HG03442 (cell line): ENCODE data around the gene TESPA1.
"Not testable (repeated sequence)": the region's sequence is repeated elsewhere in the genome, so short reads cannot be mapped to it uniquely, and the experiment has no call there.

ENCODE experiments used
- ATAC-seq: cut with Tn5 transposase; IDR thresholded peaks from one replicate; pipeline ENCODE4 v1.9.1; 2021; ENCODE audit warnings: mild to moderate bottlenecking, moderate library complexity; ENCODE audit not compliant: unreplicated experiment

The TESPA1 gene

DNA sequence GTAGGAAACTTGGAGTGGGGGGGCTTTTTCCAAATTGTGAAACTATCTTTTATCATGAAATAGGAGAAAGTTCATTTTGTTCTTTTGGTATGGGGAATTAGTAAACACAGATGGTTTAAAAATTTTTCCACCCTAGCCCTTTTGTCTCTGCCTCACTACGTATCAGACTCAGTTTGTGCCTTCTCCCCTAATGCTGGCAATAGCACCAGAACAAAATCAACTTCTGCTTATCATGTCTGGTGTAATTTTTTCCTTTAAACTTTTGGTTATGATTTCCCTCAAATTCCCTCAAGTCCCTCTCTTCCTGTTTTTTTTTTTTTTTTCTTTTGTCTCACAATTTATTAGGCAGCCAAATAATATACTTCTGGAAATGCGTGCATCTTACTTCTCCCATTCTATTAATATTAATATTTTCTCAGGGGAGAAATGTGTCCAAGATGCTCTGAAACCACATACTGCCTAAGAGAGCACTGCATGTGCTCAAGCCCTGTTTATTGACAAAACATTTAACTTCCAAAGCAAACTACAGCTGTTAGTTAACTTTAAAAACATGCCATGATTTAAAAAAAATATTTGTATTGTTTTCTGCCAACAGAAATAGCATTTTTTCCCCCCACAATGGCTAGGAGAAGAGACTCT is 35.4 kb downstream of the TESPA1 start:
- ATAC-seq, result no peak

GRCh38 chr12:54948171-54948570 is 36.4 kb downstream of the TESPA1 start:
- ATAC-seq, result no peak

- ATAC-seq, result no peak
Measured at GRCh38 chr12:54945082-54945481, 39.5 kb downstream of the TESPA1 start.

DNA sequence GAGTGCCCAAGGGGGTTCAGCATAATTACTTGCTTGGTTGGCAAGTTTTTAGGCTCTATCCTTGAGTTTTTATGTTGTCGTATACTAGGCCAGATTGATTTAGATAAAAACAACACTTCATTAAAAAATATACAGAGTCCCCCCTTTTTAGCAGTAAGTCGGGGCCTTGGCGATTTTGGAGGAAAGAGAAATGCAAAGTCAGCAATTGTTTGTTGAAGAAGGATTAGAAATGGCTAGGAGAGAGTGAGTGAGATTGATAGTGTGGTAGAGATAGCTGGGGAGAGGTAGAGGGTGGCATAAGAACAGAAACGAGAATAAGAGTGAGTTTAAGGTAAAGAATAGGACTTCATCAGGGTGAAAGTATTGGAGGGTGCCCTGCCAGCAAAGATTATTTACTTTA is 41.3 kb downstream of the TESPA1 start:
- not testable (repeated sequence) for ATAC-seq

- no peak for ATAC-seq
Measured at GRCh38 chr12:54941659-54942058, 42.9 kb downstream of the TESPA1 start.

- ATAC-seq, result no peak
Measured at GRCh38 chr12:54940727-54941315, 43.7 kb downstream of the TESPA1 start.

- no peak for ATAC-seq
Measured at GRCh38 chr12:54937929-54938328, 46.6 kb downstream of the TESPA1 start.

- no peak for ATAC-seq
Measured at GRCh38 chr12:54937376-54937775, 47.2 kb downstream of the TESPA1 start.

DNA sequence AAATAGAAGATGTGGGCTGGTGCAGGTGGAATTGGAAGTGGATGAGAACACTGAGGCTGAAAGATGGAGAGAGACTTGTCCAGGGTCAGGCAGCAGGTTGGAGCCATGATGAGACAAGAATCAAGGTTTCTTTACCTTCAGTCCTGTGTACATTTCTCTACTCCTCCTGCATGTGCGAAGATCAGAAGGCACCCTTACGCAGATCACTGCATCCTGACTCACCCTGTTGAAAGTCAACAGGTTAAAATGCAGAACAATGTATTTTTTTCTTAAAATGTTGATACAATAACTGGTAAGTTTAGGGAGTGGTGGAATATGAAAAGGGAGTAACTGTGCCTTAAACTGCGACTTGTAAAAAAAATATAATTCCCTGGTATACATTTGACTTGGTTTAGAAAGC is 47.8 kb downstream of the TESPA1 start:
- no peak for ATAC-seq

GRCh38 chr12:54935235-54935951 is 49.2 kb downstream of the TESPA1 start:
- ATAC-seq, result peak; percentile 98

DNA sequence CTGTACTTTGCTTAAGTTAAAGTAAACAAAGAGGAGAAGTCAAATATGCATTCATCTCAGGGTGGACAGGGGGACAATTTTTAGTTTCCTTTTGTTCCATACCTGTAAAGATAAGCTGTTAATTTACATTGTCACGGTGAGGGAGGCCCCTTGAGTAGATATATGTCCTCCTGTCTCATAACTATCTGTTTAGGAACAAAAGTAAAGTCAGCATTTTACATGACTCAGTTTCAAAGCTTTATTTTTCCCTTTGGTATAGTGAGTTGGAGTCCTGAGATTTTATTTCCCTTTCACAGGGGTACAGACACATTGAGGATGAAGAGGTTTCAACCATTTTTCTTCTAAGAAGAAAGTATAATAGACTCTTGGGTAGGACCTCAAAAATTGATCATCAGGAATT is 50.1 kb downstream of the TESPA1 start:
- no peak for ATAC-seq

DNA sequence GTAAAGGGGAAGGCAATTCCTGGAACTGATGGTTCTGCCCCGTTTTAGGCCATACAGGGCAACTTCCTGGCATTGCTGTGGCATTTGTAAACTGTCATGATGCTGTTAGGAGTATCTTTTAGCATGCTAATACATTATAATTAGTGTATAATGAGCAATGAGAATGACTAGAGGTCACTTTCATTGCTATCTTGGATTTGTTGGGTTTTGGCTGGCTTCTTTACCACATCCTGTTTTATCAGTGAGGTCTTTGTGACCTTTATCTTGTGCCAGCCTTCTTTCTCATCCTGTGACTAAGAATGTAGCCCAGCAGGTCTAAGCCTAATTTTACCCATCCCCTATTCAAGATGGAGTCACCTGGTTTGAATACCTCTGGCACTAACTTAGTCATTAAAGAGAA is 51.2 kb downstream of the TESPA1 start:
- no peak for ATAC-seq

DNA sequence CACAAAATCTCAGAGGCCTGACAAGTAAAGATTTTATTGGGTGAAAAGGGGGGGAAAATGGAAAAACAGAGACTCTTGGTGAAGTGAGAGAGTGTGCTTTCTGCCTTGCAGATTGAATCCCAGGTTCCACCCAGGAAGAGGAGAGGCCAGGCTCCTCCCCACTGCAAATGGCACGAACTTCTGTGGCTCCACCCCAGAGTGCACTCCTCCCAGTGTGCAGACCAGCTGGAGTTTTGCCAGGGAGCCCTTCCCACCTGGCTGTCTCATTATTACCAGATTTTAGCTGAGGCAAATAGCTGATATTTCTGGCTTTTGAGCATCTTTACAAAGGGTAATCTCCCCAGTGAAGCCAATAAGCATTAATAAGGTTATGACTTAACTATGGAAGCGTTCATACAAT is 51.9 kb downstream of the TESPA1 start:
- no peak for ATAC-seq

DNA sequence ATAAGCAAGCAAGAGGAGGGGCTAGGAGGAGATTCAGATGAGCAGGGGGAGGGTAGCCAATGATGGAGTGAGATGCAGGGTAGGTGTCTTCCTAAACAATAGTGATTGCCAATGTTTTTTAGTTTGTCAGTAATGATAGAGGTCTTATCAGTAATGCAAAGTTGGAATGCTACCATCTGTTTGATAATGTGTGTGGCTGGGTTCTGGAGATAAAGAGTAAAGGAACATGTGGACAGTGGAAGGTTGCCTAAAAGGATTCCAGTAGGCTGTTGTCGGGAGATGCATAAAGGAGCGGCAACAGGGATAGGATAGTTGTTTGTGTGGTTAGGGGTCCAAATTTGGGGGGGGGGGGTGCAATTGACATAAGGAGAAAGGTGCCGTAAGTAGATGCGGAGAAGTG is 52.5 kb downstream of the TESPA1 start:
- ATAC-seq, result no peak

DNA sequence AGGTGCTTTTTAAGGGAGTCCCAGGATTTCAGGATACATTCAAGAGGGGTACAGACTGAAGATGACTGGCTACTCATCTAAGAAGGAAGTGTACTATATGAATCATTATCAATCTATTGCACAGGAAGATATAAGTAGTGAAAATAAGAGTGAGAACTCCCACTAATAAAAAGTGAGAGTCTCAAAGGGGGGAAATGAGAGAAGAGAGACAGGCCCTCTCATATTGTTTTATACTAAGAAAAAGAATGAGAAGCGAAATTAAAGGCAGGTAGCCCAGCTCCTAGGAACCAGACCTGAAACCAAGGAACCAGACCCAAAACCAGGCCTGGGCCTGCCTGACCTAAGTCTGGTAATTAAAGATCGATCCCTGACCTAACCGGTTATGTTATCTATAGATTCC is 54.6 kb downstream of the TESPA1 start:
- ATAC-seq, result no peak

DNA sequence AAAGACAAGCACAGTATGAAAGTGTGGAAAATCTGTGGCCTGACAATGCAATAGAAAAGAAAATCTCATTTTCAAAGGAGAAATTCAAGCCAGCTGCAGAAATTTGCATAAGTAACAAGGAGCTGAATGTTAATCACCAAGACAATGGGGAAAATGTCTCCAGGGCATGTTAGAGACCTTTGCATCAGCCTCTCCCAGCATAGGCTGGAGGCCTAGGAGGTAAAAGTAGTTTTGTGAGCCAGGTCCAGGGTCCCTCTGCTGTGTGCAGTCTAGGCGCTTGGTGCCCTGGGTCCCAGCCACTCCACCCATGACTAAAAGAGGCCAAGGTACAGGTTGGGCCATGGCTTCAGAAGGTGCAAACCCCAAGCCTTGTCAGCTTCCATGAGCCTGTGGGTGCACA is 58.3 kb downstream of the TESPA1 start:
- ATAC-seq, result no peak

GRCh38 chr12:54924972-54925707 is 59.4 kb downstream of the TESPA1 start:
- no peak for ATAC-seq

DNA sequence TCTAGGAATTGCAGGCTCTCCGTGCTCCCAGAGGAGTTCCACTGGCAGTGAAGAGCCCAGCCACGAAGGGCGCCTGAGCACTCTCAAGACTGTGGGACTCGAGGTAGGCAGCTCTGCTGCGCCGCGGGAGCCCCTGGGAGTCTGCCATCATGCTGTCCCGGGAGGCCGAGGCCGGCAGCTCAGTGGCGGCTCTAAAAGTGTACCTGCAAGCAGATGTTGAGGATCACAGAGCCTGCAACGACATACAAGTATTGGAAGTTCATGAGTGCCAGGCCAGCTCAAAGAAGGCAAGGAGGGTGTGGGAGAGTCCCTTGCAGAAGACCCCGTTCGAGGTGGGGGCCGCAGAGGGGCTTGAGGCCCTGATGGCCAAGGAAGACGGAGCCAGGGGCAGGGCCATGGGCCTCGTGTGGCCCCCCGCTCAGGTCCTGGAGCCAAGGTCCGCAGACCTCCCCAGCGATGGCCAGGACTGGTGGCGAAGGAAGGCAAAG is 67.5 kb downstream of the TESPA1 start:
- ATAC-seq, result no peak
